OCI-M2 (cell line): ENCODE measurements around the gene TMF1.

ENCODE experiments used
- DNase-seq: peaks from one replicate; lab custom pipeline; 2025; ENCODE audit not compliant: unreplicated experiment; lab: John Stamatoyannopoulos, UW

Gene TMF1, protein sequence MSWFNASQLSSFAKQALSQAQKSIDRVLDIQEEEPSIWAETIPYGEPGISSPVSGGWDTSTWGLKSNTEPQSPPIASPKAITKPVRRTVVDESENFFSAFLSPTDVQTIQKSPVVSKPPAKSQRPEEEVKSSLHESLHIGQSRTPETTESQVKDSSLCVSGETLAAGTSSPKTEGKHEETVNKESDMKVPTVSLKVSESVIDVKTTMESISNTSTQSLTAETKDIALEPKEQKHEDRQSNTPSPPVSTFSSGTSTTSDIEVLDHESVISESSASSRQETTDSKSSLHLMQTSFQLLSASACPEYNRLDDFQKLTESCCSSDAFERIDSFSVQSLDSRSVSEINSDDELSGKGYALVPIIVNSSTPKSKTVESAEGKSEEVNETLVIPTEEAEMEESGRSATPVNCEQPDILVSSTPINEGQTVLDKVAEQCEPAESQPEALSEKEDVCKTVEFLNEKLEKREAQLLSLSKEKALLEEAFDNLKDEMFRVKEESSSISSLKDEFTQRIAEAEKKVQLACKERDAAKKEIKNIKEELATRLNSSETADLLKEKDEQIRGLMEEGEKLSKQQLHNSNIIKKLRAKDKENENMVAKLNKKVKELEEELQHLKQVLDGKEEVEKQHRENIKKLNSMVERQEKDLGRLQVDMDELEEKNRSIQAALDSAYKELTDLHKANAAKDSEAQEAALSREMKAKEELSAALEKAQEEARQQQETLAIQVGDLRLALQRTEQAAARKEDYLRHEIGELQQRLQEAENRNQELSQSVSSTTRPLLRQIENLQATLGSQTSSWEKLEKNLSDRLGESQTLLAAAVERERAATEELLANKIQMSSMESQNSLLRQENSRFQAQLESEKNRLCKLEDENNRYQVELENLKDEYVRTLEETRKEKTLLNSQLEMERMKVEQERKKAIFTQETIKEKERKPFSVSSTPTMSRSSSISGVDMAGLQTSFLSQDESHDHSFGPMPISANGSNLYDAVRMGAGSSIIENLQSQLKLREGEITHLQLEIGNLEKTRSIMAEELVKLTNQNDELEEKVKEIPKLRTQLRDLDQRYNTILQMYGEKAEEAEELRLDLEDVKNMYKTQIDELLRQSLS

GRCh38 chr3:69051756-69052471 lies at the start of gene TMF1:
Gene TMF1 (minus strand): TSS chr3:69052333. CDS start chr3:69052086, 247 bp downstream.
- DNase-seq = no peak

DNA sequence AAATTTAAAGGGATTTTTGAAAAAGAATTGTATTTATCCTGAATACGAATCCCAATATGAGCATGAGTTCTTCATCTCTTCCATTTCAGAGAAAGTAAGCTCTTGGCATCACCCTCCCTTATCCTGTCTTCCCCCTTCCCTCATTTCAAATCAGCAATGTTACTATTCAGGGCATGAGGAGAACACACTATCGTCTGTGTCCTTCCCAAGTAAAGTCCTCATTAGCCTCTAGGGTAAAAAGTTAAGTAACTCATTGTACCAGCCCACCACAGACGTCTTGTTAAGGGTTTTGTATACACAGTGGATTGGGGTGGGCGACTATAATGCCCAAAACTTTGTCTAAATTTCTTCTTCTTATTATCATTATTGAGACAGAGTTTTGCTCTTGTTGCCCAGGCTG lies 47.4 kb upstream of the TMF1 start:
- DNase-seq = no peak

DNA sequence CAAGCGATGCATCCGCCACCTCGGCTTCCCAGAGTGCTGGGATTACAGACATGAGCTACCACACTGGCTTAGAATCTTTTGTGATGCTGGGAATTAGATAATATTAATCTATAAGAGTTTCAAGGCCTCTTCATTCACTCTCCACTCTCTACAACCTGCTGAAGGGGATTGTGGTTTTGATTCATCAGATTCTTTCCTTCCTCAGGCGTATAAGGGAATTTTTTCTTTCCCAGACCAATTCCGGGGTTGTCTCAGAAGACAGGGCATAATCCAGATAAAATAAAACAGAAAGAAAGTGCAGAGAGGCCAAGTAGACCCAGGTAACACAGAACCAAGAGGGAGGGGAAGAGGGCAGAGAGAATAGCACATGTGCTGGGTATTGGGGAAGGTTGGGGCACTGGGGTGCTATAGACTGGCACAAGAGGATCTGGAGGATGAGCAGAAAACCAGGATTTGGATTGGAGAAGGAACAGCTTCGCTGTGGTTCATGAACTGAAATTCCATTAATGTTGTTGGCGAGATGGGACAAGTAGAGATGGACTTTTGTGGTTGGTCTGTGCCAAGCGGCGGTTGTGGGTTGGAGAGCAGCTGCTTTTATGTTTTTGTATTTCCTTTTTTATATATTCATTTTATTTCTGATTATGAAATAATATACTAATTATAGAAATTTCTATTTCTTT lies 45.4 kb upstream of the TMF1 start:
- DNase-seq = no peak

- no peak for DNase-seq
Observed at GRCh38 chr3:69096299-69096698, 44.2 kb upstream of the TMF1 start.

DNA sequence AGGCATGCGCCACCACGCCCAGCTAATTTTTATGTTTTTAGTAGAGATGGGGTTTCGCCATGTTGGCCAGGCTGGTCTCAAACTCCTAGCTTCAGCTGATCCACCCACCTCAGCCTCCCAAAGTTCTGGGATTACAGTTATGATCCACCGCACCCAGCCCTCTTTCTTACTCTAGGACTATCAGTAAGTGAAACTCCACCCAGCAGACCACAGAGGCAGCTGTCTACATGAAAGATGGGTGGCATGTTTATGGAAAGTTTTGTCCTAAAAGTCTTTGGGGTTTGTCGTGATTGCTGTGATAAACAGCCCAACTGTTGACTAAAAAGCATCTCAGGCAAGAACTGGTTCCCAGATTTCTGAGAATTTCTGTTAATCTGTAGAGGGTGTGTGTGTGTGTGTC lies 43.5 kb upstream of the TMF1 start:
- DNase-seq = no peak

- DNase-seq = no peak
Observed at GRCh38 chr3:69094467-69095205, 42.5 kb upstream of the TMF1 start.

DNA sequence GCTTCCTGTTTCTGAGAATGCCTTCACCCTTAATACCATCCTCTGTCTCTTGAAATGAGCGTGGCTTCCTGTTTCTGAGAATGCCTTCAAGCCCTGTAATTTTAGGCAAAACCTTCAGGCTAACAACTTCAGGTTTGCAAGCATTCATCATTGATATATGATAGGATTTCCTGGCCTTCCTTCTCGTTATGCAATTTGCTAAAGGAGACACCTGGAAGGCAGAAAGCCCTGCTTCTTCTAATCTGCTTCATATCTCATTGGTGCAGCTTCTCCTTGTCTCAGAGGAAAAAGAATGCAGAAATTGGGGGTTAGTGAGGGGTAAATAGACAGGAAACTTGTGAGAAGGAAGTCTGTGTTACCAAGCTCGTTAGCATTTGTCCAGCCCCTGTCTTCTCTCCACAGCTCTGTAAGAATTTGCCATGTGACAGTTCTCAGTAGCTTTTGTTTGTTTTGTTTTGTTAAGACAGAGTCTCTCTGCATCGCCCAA lies 39.9 kb upstream of the TMF1 start:
- DNase-seq = no peak

- no peak for DNase-seq
Observed at GRCh38 chr3:69091389-69092029, 39.4 kb upstream of the TMF1 start.

DNA sequence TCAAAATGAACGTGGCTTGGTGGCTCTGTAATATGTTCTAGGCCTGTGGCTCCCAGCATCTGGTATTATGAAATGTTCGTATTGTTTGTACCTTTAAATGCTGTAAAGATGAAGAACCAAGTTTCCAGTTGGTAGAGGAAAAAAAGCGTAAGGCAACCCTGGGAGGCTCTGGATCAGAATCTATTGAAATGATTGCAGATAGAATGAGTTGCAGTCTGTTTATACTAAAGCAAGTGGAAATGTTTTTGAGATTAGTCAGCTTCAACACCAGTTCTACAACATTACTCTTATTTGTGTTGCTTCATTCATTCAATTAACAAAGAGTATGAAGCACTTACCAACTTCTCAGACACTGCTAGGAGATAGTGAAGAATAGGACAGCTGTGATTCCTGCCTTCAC lies 37.9 kb upstream of the TMF1 start:
- no peak for DNase-seq

- no peak for DNase-seq
Observed at GRCh38 chr3:69088063-69088462, 35.9 kb upstream of the TMF1 start.

DNA sequence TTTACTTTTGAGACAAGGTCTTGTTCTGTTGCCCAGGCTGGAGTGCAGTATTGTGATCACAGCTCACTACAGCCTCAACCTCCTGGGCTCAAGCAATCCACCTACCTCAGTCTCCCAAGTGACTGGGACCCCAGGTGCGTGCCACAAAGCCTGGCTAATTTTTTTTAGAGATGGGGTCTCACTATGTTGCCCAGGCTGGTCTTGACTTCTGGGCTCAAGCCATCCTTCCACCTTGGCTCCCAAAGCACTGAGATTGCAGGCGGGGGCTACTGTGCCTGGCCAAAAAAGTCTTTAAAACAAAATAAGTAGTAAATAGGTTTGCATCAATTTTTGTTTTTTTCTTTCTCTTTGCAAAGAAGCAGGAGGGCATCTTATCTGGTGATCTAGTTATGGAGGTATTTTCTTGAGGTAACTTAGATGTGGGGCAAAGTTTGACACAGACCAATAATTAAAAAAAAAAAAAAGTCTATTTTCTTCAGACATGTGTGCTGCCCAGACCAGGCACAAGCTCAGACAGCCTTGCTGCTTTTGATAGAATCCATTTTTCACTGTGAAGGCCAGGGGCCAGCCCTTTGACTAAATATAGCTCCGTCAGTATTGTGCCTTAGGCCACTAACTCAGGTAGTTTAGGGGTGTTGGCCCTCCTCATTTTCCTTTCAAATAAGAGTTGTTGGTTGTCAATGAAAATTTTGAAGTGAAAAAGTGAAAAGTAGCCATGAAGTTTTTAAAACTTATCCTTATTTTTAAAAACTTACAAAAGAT lies 35.1 kb upstream of the TMF1 start:
- no peak for DNase-seq

GRCh38 chr3:69085833-69086722 lies 33.9 kb upstream of the TMF1 start:
- no peak for DNase-seq

DNA sequence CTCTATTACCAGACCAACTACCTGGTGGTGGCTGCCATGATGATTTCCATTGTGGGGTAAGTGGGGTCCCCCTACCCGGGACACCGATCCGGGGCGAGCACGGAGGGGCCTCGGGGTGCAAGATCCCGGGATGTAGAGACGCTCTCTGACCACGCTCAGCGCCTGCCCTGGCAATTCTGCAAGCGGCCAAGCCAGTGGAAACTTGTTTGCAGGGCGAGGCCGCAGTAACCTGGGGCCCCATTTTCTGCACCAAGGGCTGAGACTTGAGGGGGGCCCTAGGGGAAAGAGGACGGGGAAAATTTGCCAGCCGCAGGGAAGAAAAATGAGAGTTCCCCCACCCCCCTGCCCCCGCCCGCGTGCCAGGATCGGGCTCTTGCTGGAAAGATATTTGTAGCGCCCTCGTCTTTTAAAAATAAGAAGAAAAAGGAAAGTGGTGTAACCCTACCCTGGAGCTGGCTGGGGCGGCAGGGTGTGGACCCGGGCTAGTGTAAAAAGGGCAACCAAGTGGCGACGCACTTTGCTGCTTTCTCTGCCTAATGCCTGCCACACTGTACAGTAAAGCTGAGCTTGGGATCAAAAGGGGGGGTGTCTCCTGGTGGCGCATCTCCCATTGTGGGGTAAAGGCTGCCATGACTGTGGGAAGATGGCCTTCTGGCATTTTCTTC lies 33.2 kb upstream of the TMF1 start:
- no peak for DNase-seq

DNA sequence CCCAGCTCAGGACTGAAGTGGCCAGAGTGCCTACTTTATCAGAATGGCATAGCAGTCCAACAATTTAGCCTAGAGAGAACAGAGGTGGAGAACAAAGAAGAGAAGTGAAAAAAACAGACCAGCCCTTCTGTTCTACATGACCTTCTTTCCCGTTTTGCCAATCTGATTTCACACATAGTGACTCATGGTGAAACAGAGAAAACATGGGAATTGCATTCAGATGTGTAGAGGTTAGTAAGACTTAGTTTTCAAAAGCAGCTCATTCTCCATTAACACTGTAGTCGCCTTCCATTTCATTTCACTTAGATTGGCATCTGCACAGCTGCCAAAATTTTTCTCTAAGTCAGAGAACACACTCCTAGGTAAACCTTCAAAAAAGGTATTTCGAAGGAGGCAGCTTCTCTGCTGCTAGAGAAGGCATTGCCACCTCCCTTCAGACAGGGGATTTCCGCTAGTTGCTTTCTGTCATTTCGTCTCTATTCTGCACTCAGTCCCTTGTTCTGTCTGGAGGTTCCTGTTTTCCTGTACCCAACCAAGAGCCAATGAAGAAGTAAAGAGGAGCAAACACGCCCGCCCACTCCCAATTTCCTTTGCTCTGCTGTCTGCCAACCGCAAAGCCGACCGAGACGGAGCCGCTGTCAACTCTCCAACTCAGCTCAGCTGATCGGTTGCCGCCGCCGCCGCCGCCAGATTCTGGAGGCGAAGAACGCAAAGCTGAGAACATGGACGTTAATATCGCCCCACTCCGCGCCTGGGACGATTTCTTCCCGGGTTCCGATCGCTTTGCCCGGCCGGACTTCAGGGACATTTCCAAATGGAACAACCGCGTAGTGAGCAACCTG lies 32.4 kb upstream of the TMF1 start, which contains the start of gene ARL6IP5:
Gene ARL6IP5 (plus strand): TSS at position 612 of the 842 bp plus-strand sequence. CDS start 111 bp downstream, at position 723.
- peak; percentile 85 for DNase-seq

GRCh38 chr3:69082805-69083204 lies 30.7 kb upstream of the TMF1 start:
- DNase-seq = peak; percentile 15

DNA sequence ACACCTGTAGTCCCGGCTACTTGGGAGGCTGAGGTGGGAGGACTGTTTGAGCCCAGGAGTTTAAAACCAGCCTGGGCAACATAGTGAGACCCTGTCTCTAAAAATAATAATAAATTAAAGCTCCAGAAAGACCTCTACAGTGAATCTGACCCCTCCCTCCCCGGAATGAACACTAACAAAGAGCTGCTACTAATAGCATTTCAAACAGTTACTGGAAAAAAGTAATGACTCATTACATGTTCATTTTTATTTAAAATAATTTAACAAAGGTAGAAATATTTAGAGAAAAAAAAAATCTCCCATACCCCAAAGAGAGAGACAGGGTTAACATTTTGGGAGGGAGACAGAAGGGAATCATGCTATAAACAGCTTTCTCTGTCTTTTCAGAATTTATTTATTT lies 30.2 kb upstream of the TMF1 start:
- no peak for DNase-seq
